COLO668 (cell line): Measurements from ENCODE around the gene DDA1.

Experiments
- DNase-seq: peaks from one replicate; lab custom pipeline; 2025; ENCODE audit not compliant: unreplicated experiment; lab: John Stamatoyannopoulos, UW

Gene DDA1

DNA sequence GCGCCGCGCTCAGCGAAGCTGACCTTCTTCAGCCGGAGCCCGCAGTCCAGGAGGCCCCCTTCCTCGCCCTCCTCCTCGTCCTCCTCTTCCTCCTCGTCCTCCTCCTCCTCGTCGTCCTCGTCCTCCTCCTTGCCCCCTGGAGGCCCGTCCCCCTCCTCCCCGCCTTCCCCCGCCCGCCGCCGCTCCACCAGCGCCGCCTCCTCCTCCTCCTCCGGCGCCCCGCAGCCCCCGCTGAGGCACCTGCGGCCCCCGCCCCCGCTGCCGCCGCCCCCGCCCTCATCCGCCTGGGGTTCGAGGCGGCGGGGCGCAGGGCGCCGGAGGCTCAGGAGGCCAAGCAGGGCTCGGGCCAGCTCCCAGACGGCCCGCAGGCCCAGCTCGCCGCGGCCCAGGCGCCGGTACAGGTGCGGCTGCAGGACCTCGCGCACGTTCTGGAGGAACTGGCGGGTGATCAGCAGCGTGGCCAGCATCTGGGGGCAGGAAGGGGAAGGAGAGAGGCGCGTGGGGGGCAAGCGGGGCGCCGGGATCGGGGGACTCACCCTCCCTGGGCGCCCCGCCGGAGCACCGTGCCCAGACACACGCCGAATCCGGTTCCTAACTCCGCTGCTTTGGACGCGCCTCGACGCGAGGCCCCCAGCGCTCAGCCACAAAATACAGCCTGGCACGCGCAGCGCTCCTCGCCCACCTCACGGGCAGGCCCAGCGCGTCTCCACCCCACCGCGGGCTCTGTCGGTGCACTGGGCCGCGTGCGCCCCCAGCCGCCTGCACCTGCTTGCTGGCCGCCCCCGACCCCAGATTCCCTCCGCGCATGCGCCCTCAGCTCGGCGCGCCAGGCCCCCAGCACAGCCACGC is 19.4 kb downstream of the DDA1 start:
- no peak for DNase-seq

DNA sequence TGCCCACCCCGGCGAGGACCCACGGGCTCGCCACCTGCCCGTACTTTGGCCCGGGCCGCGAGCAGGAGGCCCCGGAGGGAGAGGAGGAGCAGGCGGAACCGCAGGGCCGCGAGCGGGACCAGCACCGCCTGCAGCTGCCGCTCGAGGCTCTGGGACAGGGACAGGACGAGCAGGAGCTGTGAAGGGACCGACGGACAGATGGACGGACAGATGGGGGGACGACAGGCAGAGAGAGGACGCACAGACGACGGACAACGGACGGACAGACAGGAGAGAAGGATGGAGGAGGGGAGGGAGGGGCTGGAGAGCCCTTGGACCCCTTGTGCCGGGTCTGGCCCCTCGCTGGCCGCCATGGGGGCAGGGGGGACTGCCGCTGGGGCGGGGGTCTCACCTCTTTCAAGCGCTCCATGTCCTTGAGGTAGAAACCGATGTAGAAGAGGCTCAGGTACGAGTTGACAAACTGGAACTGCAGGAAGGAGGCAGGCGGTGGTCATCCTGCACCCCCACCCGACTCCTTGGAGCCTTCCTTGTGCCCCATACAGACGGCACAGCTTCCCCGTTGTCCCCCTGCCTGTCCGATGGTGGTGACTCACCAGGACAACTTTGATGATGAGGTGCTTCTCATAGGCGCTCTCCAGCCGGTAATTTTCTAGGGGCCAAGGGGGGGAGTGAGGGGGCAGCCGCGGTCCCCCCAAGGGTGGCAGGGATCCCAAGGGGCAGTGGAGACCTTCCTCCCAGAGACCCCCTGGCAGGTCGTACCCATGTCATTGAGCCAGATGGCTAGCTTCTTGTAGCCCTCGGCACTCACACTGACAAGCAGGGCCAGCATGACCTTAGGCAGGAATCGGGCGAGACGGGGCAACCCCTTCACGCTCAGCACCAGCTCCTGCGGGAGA is 20.3 kb downstream of the DDA1 start:
- DNase-seq = no peak

DNA sequence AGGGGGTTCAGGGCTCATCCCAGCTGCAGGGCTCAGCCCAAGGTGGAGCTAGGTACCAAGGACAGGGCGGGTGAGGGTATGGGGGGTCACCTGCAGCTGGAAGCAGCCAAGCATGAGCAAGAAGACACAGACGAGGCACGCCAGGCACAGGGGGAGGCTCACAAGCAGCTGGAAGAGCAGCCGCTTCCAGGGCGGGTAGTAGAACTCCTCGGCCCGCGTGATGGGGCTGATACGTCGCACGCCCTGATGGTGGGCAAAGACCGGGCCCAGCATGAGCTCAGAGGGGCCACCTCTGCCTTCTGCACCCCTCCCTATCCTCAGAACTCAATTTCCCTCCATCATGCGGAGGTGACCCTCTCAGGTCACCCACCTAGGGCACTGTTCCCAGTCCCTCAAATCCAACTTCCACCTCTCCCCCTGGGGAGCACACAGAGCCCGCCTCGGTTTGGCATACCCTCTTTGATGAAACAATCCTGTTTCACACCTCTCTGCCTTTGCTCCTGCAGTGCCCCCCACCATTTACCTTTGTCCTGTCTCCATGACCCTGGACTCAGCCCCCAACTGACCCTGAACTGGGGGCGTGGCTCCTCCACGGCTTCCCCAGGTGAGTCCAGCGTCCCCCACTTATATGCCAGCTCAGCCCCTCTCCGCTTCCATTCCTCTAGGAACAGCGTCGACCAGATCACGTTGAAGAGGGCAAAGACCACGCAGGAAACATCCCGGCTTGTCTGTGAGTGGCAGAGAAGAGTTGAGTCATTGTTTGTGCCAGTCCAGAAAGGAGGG is 21.1 kb downstream of the DDA1 start:
- DNase-seq = no peak

DNA sequence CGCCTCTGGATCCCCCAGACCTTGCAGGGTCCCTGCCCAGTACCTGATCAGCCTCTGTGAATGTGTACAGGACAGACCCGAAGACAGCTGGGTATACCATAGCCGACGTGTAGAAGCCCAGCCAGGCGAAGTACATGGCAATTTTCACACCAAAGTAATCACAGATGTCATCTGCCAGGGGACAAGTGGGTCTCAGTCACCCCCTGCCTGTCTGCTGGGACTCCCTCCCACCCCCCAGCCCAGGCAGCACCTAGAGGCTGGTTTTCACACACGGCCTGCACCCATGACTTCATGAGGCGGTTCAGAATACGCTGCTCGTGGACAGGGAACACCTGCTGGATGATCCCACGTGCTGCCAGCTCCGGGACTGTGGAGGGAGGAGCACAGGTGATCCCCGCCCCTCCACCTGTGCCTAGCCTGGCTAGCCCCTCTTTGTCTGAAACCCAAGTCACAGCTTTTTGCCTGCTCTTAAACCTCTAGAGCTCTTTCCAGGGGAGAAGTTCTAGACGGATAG is 21.7 kb downstream of the DDA1 start:
- peak; percentile 67 for DNase-seq

DNA sequence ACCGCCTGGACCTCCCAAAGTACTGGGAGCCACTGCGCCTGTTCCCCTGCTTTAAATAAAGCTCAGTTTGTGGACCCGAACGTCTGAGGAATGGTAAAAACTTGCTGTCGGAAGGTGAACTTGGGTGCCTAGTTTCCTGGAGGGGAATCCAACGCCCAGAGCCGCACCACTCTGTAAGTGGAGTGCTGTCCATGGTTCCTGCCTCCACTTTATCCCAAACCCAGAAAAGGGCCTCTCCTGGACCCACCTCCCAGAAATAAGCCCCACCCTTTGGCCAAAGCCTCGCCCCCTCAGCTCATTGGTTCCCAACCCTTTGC is 23.0 kb downstream of the DDA1 start:
- no peak for DNase-seq

DNA sequence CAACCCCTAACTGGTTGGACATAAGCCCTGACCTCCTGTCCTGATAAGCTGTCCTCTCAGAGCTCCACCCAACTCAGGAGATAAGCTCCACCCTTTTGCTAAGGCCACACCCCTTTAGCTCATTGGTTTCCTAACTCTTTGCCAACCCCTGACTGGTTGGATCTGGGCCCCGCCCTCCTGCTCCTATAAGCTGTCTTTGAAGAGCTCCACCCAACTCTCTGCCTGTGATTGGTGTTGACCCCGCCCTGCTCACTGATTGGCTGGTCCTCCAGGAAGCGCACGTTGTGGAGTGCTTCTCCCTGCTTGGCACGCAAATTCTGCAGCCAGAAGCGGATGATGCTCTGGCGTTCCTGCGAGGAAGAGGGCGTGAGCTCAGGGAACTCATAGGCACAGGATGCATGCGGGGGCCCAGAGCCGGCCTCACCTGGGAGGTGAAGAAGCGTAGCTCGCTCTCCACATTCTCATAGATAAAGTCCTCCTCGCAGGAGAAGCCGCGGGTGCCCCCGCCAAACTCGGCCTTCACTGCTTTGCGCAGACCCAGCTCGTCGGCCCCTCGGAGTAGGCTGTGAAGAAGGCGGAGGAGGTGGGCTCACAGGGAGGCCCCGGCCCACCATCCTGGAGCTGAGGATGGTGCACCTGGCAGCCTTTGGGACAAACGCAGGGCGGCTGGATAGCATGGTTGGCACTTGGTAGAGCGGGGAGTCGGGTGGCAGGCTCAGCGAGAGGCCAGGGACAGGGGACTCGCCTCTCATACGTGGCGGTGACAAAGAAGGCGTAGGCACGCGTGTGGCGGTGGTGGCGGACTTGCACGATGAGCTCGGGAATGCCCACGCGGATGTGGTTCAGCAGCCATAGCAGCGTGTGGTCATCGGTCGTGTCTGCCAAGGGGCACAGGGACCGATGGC is 23.6 kb downstream of the DDA1 start:
- DNase-seq = peak; percentile 42

DNA sequence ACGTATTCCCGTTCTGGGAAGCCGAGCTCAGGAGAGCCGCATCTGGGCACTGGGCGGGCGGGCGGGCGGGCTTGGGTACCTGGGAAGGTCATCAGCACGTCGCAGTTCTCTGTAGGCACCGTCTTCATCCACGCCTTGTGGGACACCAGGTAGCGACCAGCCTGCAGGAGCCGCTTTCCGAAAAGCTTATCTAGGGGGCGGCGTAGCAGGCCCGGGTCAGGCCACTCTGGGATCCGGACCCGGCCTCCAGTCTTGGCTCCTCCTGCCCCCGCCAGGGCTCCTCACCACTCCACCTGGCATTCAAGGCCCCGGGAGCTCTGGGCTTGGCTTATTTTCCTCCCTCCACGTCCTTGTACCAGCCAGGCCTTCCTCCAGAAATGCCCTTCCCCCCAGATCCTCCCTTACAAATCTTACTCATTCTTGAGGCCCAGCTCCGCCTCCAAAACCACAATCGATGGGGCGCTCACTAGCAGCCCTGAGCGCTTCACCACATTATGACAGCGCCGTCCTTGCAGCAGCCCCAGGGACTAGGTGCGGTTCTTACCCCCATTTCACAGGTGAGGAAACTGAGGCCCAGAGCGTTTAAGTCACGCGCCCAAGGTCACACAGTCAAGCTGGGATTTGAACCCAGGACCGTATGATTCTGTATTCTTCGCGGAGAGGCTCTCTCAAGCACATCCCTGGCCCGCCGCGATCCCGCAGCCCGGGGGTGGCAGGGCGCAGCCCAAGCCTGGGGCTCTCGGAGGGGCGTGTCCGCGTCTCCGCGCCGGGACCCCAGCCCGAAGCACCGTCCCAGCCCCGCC is 24.4 kb downstream of the DDA1 start:
- peak; percentile 25 for DNase-seq

DNA sequence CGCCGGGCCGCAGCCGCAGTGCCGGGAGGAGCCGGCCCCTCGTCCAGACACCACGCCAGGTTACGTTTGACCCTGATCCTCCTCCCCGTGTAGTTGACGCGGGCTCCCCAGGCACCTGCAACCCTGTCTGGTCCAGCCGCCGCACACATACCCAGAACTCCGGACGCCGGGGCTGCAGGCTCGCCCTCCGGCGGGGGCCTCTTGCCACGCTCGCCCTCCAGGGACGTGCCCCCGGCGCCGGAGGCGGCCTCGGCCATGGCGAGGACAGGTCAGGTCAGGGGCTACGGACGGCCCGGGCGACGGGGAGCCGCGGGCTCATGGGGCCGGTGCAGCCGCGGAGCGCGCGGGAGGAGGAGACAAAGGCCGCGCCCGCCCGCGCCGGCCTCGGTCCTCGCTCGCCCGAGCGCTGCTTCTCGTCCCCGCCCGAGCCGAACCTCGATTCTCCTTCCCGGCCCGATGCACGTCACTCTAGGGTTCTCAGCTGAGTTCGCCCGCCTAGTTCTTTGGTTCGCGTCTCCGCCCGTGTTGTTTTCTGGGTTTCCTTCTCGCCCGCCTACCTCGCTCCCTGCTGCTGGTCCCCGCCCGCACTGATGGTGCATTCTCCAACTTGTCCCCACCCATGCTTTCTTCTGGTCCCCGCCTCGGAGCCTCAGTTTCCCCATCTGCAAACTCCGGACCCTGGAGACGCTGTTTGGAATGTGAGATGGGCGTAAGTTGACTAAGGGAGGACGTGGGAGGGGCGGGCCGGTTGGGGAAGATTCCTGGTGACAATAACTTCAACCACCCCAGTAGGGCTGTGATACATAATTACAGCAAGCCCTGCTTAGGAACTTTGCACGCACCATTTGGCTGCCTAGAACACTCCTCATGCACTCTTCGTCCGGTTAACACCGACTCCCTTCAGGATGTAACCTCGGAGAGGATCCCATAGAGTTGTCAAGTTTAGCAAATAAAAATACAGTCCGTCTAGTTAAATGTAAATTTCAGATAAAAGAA is 25.3 kb downstream of the DDA1 start, which contains the start of gene ANO8:
Gene ANO8, minus strand, starts transcription at position 442 of the 996 bp plus-strand sequence. Its CDS starts 185 bp downstream, at position 257.
- DNase-seq = peak; percentile 98

DNA sequence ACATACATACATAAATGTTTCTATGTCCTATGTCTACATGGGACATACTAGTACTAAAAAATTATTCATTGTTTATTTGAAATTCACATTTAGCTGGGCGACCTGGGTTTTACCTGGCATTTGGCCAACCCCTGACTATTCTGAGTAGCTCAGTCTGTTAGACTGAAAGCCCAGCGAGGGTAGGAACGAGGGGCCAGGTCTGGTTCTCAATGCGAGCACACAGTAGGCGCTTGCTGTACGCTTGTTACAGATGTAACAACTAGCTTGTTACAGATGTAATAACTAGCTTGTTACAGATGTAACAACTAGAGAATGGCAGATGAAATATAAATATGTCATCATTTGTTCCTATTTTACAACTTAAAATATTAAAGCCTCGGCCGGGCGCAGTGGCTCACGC is 26.2 kb downstream of the DDA1 start:
- no peak for DNase-seq

DNA sequence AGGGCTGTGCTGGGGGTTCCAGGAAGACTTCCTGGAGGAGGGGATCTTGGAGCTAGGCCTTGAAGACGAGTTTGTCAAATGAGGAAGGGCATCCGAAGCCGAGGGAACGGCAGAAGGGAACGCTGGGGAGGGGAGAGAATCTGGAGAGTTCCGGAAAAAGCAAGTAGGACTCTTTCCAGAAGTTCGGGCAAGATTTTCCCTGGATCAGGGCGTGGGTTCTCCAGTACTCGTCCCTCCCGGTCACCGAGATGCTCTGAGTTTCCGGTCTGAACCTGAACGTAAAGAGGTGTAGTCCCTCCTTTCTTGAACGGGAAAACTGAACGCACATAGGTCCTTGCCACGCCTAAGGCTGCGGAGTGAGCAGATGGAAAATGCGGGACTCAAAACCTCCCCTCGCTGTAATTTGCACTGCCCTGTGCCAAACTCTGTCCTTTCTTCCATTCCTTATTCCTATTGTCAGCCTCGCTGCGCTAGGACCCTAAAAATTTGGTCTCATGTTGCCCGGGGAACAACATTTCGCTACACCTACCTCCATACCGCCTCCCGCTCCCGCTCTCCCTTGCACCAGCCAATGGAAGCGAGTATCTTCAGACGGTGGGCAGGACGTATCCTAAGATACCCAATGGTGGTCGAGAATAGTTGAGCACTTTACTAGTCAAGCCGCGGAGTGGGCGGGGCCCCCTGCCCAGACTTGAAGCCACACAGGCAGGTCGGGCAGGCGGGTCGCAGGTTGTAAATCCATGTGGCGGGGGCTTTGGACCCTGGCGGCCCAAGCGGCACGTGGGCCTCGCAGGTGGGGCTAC is 27.7 kb downstream of the DDA1 start, which contains the start of gene GTPBP3:
Gene GTPBP3, plus strand, starts transcription at position 682 of the 803 bp plus-strand sequence. Its CDS starts 59 bp downstream, at position 741.
- DNase-seq = peak; percentile 98

DNA sequence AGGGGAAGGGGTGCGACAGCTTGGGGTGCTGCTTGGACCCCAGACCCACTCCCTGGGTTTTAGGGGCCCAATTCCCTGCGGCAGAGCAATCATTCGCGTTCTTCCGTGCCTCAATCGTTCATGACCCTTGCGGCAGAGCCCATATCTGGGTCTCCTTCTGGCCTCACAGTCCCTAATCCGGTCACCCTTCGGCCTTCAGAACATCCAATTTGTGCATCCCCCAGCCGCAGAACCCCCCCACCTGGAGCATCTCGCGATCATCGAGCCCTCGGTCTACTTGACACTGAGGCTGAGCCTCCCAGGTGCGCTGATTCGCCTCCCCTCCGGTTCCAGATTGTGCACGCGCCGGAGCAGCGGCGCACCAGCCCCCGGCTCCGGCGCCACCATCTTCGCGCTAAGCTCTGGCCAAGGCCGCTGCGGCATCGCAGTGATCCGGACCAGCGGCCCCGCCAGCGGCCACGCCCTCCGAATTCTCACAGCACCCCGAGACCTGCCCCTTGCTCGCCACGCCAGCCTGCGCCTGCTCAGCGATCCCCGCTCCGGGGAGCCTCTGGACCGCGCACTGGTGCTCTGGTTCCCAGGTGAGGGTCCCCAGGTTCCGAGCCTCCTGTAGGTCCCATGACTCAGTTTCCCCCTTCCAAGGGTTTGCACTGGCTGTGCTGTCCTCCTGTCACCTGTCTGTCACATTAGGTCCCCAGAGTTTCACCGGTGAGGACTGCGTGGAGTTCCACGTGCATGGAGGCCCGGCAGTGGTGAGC is 28.5 kb downstream of the DDA1 start:
- peak; percentile 51 for DNase-seq

DNA sequence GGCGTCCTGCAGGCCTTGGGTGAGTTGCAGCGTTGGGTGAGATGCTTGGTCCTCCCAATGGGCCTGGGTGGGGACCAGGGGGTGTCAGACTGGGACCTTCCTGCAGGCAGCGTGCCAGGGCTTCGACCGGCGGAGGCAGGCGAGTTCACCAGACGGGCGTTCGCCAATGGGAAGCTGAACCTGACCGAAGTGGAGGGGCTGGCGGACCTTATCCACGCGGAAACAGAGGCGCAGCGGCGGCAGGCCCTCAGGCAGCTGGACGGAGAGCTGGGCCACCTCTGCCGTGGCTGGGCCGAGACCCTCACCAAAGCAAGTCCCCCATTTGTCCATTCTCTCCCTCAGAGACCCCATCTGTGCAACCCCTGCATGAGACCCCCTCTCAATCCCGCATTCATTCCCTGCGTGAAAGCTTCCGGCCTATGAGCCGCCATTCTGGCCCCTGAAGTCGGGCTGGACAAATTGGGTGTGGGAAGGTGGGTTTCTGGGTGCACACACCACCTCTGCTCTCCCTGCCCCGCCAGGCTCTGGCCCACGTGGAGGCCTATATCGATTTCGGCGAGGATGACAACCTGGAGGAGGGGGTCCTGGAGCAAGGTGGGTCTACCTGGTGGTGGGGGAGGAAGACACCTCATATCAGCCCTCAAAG is 29.2 kb downstream of the DDA1 start:
- DNase-seq = no peak

DNA sequence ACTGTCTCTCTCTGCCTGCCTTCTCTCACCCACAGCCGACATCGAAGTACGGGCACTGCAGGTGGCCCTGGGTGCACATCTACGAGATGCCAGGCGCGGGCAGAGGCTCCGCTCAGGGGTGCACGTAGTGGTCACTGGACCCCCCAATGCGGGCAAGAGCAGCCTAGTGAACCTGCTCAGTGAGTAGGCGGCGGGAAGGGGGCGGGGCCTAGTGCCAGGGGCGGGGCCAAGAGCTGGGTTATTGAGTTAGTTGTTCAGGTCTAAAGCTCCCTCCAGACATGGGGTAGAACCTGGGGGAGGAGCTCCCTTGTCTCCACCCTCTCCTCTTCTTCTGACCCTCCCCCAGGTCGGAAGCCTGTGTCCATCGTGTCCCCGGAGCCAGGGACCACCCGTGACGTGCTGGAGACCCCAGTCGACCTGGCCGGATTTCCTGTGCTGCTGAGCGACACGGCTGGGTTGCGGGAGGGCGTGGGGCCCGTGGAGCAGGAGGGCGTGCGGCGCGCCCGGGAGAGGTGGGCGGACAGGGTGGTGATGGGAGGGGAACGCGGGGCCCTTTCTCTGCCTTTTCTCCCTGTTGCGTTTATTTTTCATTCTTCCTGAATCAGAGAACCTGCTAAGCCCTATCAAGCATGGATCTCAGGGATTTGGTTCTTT is 29.9 kb downstream of the DDA1 start:
- peak; percentile 5 for DNase-seq

DNA sequence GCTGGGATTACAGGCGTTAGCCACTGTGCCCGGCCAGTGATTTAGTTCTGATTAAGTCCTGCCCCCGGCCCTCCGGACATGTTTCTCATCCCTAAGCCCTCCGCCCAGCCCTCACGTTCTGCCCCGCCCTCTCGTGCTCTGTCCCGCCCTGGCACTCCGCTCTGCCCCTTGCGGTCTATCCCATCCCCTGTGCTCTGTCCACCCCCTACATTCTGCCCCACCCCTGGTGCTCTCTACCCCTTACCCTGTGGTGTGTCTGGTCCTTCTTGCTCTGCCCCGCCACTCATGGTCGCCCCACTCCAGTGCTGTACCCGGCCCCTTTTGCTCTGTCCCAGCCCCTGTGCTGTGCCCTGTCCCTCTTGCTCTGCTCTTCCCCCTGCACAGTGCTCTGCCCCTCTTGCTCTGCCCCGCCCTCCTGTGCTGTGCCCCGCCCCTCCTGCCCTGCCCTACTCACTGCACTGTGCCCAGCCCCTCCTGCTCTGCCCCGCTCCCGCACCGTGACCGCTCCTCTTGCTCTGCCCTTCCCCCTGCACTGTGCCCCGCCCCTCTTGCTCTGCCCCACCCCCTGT is 31.0 kb downstream of the DDA1 start:
- no peak for DNase-seq

DNA sequence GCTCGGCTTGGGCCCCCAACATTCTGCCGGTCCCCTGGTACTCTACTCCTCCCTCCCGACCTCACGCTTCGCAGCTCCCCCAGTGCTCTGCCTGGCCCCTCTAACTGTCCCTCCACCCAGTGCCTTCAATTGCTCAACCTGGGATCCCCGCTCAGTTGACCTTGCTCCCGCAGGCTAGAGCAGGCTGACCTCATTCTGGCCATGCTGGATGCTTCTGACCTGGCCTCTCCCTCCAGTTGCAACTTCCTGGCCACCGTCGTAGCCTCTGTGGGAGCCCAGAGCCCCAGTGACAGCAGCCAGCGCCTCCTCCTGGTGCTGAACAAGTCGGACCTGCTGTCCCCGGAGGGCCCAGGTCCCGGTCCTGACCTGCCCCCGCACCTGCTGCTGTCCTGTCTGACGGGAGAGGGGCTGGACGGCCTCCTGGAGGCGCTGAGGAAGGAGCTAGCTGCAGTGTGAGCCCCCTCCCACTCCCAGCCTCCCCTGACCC is 31.6 kb downstream of the DDA1 start:
- no peak for DNase-seq
